Measurements from ENCODE around the gene WBP1.

DNA sequence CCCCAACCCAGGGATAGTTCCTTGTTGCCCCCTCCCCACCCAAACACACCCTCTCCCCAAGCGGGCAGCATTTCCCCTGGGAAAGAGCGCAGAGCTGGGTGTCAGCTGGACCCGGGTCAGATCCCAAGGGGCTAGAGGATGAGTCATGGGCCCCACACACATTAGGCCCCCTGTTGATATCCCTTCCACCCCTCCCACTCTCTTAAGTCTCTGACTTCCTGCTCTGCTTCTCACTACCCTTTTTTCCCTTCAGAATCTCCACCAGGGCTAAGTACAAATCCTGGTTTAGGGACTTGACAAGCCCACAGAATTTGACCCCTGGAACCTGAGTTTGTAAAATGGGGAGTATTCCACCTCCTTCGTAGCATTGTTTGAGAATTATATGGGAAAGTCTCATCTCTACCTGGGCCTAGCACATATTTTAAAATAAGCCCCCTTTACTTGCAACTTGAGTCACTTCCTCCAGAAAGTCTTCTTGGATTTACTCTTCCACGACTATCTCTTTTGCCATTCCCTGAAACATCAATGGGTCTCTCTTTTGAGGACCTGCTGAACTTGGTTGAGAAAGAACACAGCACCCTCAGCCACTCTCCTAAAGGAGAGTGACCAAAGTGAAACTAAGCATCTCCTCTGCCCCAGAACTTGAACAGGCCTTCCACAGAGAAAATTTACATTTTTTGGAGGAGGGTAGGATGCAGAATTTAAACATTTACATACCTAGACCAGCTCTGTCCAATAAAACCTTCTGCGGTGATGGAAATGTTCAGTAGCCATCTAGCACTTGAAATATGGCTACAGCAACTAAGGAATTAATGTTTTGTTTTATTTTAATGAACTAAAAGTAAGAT lies 21.2 kb upstream of the WBP1 start:
- TF ChIP-seq, protein P1, sequence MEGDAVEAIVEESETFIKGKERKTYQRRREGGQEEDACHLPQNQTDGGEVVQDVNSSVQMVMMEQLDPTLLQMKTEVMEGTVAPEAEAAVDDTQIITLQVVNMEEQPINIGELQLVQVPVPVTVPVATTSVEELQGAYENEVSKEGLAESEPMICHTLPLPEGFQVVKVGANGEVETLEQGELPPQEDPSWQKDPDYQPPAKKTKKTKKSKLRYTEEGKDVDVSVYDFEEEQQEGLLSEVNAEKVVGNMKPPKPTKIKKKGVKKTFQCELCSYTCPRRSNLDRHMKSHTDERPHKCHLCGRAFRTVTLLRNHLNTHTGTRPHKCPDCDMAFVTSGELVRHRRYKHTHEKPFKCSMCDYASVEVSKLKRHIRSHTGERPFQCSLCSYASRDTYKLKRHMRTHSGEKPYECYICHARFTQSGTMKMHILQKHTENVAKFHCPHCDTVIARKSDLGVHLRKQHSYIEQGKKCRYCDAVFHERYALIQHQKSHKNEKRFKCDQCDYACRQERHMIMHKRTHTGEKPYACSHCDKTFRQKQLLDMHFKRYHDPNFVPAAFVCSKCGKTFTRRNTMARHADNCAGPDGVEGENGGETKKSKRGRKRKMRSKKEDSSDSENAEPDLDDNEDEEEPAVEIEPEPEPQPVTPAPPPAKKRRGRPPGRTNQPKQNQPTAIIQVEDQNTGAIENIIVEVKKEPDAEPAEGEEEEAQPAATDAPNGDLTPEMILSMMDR (IDR thresholded peaks at IDR 0.05 in 4 of 5, conservative IDR thresholded peaks at IDR 0.05 in 1 of 5) = no peak
- TF ChIP-seq POLR2A (IDR thresholded peaks at IDR 0.05) = no peak

Measured in gastrocnemius medialis (tissue), 4 donors.